SIG-M5 treated with dmso at 0.1 percent for 504 hours (cell line): ENCODE results near the gene LRBA.
A peak's percentile ranks its signal among the peaks of the same experiment; 100 is the strongest.

Experiments used
- DNase-seq: peaks from one replicate; lab custom pipeline; 2025; ENCODE audit not compliant: unreplicated experiment; lab: John Stamatoyannopoulos, UW

Gene LRBA

GRCh38 chr4:150816491-150816890 is 198.6 kb downstream of the LRBA start:
- DNase-seq = no peak

GRCh38 chr4:150814873-150815272 is 200.2 kb downstream of the LRBA start:
- DNase-seq = peak; percentile 8

- DNase-seq = no peak
Observed at GRCh38 chr4:150805183-150806025, 209.7 kb downstream of the LRBA start.

- DNase-seq = no peak
Observed at GRCh38 chr4:150801833-150802232, 213.3 kb downstream of the LRBA start.

GRCh38 chr4:150799207-150799606 is 215.9 kb downstream of the LRBA start:
- no peak for DNase-seq

- no peak for DNase-seq
Observed at GRCh38 chr4:150794706-150795105, 220.4 kb downstream of the LRBA start.

- DNase-seq = no peak
Observed at GRCh38 chr4:150789864-150790263, 225.2 kb downstream of the LRBA start.

- DNase-seq = no peak
Observed at GRCh38 chr4:150784939-150785338, 230.1 kb downstream of the LRBA start.

- DNase-seq = no peak
Observed at GRCh38 chr4:150784305-150784704, 230.8 kb downstream of the LRBA start.

GRCh38 chr4:150782921-150783320 is 232.2 kb downstream of the LRBA start:
- no peak for DNase-seq

- no peak for DNase-seq
Observed at GRCh38 chr4:150782311-150782710, 232.8 kb downstream of the LRBA start.

GRCh38 chr4:150781191-150781590 is 233.9 kb downstream of the LRBA start:
- no peak for DNase-seq

- no peak for DNase-seq
Observed at GRCh38 chr4:150779707-150780106, 235.4 kb downstream of the LRBA start.

GRCh38 chr4:150773729-150774449 is 241.2 kb downstream of the LRBA start:
- no peak for DNase-seq

- no peak for DNase-seq
Observed at GRCh38 chr4:150773032-150773431, 242.1 kb downstream of the LRBA start.

GRCh38 chr4:150771382-150771781 is 243.7 kb downstream of the LRBA start:
- no peak for DNase-seq

GRCh38 chr4:150769845-150770244 is 245.2 kb downstream of the LRBA start:
- no peak for DNase-seq

- peak; percentile 15 for DNase-seq
Observed at GRCh38 chr4:150769248-150769647, 245.8 kb downstream of the LRBA start.

- DNase-seq = no peak
Observed at GRCh38 chr4:150768497-150768896, 246.6 kb downstream of the LRBA start.

- no peak for DNase-seq
Observed at GRCh38 chr4:150765216-150765615, 249.9 kb downstream of the LRBA start.

- DNase-seq = no peak
Observed at GRCh38 chr4:150751648-150752047, 263.4 kb downstream of the LRBA start.

- no peak for DNase-seq
Observed at GRCh38 chr4:150750824-150751223, 264.3 kb downstream of the LRBA start.
